ENCODE measurements around the gene ATXN7L1.
"Not testable (repeated sequence)": the region's sequence is repeated elsewhere in the genome, so short reads cannot be mapped to it uniquely, and the experiment has no call there.

ATXN7L1 gene

DNA sequence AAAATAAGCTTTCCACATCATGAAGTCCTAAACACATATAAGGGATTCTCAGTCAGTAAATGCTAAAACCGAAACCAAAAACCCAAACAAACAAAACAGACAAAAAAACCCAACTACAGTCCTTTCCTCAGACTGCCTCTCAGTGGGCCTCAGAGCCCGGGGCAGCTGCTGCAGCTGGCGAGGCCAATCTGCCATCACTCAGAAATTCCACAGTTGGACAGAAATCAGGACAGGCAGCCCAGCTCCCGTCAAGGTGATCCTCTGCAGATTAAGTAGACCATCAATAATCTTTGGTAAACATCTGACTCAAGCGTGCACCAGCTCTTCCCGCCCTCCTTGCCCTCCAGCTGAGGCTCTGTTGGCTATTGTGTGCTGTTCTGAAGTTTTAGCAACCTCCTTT, 142.2 kb downstream of the ATXN7L1 start:
- no peak for DNase-seq

DNA sequence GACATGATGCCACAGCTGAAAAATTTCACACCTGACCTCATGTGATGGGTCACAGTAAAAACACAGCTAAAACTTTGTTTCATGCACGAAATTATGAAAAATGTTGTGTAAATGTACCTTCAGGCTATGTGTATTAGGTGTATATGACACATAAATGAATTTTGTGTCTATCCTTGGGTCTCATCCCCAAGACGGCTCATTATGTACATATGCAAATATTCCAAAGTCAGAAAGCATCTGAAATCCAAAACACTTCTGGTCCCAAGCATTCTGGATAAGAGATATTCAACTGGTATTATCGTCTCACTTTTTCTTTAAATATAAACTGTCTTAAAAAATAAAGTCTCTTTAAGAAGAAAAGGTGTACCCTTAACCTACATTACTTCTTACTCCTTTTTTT, 145.4 kb downstream of the ATXN7L1 start:
- DNase-seq, result no peak

DNA sequence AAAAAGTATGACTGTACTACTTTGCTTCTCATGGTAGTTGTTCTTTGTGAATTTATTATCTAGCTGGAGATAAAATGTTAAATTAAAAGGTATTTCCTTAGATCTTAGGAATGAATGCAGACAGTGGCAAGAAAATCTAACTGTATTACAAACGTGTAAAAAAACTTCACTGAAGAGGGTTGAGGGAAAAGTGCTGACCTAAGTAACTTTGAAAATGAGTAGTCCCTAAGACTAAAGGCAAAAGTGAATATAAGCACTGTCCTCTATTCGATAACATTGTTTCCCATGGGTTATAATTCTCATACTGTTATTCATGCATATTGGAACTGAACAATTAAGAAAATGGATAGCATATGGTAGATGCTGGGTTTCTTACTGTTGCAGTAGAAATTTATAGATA, 148.4 kb downstream of the ATXN7L1 start:
- DNase-seq, result no peak

DNA sequence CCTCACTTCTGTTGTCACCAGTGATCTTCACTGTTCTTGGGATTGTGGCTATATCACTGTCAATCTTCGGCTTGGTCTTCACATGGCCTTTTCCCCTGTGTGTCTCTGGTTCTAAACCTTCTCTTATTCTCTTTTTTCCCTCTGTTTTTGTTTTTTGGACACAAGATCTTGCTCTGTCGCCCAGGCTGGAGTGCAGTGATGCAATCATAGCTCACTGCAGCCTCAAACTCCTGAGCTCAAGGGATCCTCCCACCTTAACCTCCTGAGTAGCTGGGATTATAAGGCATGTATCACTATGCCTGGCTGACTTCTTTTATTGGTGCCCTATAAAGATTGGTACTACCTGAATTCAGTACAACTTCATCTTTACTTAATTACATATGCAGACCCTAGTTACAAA, 151.7 kb downstream of the ATXN7L1 start:
- DNase-seq, result no peak

DNA sequence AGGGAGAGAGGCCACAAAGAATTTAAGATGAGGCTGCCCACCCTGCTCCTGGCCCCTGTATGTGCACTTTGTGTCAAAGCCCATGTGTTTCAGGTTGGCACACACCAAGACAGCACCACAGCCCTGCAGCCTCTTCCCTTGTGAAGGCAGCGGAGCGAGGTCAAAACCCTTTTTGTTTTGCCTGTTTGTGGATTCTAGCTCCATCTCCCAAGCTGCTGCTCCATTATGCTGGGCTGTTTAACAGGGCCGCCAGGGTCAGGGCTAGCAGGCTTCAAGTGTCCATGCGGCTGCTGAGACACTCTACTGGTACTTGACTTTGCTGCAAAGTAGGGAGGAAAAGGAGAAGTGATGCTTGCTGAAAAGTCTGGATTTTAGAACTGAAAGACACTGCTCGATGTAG, 152.8 kb downstream of the ATXN7L1 start:
- no peak for DNase-seq

DNA sequence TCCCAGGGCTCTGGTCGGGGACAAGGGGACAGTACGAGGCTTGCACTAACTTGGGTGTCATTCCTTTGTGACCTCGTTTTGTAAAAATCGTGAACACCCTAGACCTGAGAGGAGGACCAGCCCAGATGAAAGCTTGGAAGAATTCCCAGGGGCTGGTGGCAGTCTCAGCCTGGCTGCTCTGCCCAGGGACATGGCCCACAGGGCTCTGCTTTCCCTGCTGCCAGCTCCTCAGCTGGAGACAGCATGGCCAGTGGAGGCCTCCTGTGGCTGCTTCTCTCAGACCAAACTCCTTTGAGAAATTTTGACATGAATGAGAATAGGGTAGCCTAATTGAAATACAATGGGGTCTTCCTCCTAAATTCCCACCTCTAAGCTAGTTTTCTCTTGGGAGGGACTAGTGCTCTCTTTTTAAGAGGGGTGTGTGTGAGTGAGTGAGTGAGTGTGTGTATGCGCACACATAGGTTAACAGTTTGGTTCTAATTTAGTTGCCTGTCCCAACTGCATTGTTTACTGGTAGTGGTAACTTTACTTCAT, 154.8 kb downstream of the ATXN7L1 start:
- DNase-seq, result no peak

DNA sequence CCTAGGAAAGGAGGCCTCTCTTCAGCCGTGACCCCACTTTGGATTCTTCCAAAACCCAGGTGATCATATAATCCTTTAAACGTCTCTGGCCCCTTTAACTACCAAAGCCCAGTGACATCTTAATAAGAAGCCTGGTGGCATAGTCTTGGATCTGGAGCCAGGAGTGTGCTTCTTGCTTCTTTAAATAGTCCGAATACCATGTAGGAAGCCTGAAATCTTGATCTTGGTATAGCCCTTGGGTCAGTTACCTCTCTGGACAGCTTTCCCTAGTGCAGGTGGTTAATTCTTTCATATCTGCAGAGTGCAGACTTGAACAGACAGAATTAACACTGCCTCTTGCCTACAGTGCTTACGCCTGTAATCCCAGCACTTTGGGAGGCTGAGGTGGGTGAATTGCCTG, 156.5 kb downstream of the ATXN7L1 start:
- DNase-seq, result no peak

DNA sequence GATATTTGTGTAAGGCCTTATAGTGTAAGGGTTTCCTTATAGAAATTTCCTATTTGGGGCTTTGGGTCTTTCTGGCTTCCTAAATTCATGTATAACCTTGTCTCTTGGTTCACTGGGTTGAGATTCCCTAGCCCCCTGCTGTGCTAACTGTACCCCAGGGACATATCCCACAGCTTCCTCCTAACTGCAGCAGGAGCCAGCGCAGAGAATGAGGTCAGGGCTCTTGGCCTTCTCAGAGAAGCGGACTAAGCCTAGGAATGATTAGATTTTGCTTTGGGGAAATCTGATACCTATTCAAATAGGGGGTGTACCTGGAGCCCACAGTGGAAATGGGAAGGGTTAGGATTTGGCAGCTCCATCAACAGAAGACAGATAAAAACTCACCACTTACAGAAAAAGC, 157.0 kb downstream of the ATXN7L1 start:
- DNase-seq, result no peak

DNA sequence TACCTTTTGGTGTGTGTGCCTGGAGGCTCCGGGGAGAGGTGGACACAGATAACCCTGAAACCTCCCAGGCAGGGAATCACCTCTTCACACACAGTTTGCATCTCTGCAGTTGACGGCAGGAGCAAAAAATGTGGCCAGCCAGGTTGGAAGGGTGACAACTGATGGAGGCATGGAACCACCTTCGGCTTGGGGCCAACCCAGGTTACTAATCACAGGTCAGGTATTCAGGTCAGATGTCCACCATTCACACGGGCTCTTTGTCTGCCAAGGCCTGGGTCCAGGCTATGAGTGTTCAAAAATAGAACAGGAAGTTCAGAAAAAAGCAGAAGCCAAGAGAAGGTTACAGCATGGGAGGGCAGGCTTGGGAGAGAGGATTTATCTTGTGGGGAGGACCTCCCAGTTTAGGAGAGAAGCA, 157.9 kb downstream of the ATXN7L1 start:
- no peak for DNase-seq

DNA sequence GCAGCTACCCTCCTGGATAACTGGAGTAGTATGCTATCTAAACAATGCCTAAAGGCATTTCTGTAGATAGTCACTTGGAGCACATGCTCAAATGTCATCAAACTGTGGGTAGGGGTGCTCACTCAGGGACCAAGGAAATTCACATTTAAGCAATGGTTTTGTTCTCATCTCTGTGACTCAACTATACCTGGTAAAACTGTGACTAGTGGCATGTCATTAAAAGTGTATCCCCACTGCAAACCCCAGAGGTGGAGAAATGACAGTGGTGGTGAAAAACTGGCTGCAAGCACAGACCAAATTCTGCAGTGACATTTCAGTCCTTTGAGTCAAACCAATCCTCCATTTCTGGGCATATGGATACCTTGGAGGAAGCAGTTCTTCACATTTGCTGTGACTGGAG, 160.9 kb downstream of the ATXN7L1 start:
- DNase-seq, result no peak

DNA sequence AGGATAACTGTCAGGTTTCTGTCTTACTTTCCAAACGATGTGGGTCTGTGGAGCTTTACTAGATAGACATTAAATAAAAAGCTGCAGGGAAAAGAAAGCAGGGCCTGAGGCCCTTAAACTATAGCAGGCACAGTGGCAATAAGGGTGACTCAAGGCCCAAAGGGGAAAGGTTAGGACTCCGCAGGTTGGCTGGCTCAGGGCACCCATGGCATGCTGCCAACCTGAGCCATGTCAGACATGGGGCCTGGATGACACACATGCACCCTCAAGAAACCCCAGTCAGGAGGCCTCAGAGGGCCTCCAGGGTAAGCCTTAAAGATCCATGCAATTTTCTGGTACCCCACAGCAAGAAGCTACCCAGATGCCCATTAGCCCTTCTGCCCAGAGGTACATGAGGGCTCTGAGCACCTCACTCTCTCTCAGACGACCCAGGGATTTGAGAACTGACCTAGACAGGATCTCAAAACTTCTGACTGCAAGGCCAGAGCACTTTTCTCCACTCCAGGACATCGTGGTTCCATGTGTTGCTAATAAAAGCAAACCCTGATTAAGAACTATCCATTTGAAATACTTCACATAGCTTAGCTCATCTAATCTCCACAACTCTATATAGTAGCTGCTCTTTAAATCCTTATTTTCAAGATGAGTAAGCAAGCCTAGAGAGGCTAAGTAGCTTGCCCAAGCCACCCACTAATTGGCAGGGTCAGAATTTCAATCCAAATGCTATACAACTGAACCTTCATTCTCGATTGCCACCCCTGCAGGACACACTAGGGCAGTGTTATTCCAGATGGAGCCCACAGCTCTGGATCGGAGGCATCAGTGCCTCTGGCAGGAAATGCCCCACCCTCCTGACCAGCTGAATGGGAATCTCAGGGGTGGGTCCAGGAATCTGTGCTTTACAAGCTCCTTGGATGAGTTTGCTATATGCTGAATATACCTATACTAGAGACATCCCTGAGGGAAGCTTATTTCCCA, 162.6 kb downstream of the ATXN7L1 start:
- no peak for DNase-seq

DNA sequence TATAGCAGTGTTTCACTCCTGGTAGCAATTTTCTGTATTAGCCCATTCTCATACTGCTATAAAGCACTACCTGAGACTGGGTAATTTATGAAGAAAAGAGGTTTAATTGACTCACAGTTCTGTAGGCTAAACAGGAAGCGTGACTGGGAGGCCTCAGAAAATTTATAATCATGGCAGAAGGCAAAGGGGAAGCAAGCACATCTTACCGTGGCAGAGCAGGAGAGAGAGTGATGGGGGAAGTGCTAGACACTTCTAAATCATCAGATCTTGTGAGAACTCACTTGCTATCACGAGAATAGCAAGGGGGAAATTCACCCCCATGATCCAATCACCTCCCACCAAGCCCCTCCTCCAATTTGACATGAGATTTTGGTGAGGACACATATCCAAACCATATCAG, 163.5 kb downstream of the ATXN7L1 start:
- no peak for DNase-seq

DNA sequence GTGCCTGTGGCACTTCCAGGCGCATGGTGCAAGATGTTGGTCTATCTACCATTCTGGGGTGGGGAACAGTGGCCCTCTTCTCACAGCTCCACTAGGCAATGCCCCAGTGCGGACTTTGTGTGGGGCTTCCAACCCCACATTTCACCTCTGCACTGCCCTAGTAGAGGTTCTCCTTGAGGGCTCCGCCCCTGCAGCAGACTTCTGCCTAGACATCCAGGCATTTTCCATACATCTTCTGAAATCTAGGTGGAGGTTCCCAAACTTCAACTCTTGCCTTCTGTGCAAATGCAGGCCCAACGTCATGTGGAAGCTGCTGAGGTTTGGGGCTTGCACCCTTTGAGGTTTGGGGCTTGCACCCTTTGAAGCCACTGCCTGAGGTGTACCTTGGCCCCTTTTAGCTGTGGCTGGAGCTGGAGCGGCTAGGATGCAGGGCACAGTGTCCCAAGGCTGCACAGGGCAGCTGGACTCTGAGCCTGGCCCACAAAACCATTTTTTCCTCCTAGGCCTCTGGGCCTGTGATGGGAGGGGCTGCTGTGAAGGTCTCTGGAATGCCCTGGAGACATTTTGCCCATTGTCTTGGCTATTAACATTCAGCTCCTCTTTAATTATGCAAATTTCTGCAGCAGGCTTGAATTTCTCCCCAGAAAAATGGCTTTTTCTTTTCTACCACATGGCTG, 164.5 kb downstream of the ATXN7L1 start:
- DNase-seq, result no peak

DNA sequence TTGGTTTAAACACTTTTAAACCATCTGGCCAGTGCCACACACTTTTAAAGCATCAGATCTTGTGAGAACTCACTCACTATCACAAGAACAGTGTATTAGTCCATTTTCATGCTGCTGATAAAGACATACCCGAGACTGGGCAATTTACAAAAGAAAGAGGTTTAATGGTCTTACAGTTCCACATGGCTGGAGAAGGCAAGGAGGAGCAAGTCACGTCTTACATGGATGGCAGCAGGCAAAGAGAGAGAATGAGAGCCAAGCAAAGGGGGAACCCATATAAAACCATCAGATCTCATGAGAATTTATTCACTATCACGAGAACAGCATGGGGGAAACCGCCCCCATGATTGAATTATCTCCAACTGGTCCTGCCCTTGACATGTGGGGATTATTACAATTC, 165.7 kb downstream of the ATXN7L1 start:
- DNase-seq, result not testable (repeated sequence)

DNA sequence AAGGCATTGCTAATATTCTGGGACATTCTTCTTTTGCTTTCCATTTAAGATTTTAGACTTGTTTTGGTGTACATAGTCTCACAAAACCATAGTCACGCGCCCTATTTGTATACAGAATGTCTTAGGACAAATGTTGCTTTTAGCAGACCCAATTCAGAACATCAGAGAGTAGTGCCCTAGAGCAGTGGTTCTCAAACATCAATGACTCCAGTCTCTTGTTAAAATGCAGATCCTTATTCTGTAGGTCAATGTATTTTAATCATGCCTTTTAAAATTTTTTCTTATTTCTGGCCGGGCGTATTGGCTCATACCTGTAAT, 167.7 kb downstream of the ATXN7L1 start:
- no peak for DNase-seq

DNA sequence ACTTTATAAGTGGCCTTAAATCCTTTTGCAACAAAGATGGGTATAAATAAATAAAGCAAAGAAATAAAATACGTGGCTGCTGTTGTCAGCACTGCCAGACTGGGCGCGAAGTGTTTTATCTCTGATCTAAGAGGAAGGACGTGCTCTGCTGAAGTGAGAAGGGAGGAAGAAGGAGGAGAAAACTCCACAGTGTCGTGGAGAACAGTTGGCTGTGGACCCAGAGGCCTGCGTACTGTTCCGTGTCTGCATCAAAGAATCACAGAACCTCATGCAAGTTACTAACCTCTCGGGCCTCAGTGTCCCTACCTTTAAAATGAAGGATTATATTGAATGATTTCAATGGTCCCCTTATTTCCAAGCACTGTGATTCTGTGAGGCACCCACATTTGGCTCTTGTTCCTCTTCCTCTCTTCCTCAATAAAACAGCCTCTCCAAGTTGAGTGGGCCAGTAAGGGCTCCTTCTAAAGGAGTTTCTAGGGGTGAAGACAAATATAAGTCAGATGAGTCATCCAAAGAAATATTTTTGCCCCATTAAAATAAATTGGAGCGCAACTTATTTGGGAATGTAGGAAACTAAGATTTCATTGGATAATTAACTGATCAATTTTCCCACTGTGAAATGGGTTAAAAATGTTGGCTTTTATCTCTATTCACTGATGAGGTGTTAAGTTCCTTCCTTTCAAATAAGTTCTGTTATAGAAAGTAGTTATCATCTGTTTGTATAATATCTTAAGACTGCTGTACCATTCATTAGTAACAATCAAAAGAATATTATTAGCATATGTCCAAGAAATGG, 168.2 kb downstream of the ATXN7L1 start:
- DNase-seq, result no peak

DNA sequence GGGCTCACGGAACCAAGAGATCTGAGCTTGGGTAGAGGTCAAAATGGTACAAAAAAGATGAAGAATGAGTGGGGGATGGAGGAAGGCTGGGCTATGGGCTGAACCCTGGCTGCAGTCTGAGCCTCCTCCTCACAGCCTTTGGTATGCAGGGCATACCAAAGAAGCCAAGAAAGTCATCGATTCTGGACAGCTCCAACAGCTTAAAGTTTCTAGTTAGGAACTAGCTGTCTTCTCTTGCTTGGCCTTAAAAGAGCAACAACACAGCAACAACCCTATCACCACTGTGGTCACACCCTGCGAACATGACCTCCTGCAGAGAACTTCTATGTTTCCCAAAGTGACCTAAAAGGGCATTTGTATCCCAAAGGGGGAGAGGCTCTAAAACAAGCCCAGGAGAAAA, 169.0 kb downstream of the ATXN7L1 start:
- DNase-seq, result no peak

DNA sequence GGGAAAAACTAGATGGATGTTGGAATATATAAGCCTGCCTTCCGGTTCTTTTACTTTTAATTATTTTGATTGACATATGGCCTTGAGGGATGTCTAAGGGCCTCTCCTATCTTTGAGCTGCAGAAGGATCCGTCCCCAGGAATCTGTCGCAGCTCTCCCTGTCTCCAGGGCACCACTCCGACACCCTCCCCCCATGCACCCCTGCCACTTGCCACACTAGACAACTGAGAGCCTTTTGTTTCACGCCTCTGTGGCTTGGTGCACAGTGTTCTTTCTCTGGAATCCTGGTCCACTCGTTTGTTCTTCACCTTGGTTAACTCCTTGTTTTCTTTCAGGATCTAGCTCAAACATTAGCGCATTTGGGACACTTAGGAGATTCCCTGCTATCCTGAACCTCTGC, 171.0 kb downstream of the ATXN7L1 start:
- DNase-seq, result no peak

DNA sequence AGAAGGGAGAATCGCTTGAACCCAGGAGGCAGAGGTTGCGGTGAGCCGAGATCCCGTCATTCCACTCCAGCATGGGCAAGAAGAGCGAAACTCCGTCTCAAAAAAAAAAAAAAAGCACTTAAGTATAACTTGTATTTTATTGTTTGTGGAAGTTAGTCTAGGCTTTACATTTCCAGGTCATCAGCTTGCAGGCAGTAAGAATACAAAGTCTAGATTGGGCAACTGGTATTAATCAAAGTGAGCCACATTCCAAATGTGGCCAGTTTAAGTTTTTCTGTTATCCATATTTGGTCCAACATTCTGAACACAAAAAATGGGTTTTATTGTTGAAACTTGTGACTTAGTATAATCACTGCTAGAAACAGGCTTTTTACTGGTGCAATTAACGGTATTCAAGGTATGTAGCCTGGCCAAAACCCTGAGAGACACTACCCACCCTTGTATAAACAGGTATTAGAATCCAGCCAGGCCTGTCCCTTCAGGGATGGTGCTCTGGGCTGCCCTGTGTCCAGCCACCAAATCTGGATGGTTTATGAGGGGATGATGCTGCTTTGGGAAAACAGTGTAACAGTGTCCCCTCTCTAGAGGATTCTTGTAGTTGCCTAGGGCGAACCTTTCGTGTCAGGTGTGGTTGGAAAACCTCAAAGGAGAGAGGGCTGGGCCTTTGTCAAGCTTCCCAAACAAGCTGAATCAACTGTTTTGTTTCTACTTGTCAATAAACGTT, 173.0 kb downstream of the ATXN7L1 start:
- DNase-seq, result no peak

DNA sequence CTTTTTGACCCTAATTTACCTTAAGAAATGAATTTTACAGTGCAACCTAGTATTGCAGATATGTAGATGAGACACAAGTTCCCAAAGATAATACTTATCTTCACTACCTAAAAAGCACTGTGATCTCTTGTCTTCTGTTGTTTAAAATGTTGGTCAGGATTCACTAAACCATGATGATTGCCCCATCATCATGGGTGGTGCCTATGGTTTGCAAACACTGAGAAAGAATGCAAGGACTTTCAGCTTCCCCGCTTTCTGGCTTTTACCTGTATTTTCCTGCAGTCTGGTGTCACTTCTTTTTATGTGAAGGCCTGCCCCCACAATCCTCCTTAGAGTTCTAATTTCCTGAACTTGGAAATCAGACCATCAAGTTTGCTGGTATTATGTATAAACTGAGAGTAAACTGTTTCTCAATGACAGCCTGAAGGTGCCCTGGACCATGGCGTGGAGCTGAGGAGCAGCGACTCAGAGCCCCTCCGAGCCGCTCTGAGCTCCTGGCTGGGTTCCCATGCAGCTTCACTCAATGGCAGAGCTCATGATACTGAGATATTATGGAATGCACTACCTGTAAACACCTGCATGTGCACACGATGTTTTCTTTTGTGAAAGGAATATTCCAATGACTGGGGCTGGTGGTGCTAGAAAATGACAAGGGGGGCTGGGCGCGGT, 176.7 kb downstream of the ATXN7L1 start:
- no peak for DNase-seq

DNA sequence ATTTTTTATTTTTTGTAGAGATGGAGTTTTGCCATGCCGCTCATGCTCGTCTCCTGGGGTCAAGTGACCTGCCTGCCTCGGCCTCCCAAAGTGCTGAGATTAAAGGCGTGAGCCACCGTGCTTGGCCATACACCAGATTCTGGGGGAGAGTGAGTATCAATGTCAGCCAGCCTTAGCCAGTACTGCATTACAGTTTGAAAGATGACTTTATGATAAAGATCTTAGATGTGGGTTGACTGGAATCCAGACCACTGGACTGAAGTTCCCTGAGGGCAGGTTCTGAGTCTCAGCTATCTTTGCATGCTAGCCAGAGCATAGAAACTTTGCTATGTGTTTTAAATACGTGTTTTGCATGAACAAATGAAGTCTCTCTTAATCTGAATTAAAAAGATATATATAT, 177.9 kb downstream of the ATXN7L1 start:
- DNase-seq, result no peak

DNA sequence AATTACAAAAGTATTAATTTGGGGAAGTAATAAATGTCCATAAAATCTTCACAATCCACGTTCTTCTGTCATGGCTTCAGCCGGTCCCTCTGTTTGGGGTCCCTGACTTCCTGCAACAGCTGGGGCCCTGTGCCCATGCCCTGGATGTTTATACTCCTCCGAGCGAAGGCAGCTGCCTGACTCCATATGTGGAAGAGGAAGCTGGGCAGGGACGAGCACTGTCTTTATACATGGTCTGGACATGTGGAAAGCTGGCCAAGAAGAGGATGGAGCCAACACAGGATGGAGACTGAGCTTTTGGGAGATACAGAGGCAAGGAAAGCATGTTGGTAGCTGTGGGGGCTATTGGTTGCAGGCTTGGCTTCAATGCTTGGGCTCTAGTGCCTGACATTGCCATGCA, 178.6 kb downstream of the ATXN7L1 start:
- DNase-seq, result no peak

Data from activated naive CD4-positive, alpha-beta T cell treated with anti-CD3 and anti-CD28 coated beads, Interleukin-2, amount 50 U/mL, for 16 hours (primary cell).